Measurements from ENCODE around the gene ECM1. TPM values are rescaled to one million over a fixed set of nuclear protein-coding genes. Genes with fewer than 3 reads are reported as not detected.

The ECM1 gene
- 10 to 100 TPM; 22.8 to 54.0 TPM for total RNA-seq

DNA sequence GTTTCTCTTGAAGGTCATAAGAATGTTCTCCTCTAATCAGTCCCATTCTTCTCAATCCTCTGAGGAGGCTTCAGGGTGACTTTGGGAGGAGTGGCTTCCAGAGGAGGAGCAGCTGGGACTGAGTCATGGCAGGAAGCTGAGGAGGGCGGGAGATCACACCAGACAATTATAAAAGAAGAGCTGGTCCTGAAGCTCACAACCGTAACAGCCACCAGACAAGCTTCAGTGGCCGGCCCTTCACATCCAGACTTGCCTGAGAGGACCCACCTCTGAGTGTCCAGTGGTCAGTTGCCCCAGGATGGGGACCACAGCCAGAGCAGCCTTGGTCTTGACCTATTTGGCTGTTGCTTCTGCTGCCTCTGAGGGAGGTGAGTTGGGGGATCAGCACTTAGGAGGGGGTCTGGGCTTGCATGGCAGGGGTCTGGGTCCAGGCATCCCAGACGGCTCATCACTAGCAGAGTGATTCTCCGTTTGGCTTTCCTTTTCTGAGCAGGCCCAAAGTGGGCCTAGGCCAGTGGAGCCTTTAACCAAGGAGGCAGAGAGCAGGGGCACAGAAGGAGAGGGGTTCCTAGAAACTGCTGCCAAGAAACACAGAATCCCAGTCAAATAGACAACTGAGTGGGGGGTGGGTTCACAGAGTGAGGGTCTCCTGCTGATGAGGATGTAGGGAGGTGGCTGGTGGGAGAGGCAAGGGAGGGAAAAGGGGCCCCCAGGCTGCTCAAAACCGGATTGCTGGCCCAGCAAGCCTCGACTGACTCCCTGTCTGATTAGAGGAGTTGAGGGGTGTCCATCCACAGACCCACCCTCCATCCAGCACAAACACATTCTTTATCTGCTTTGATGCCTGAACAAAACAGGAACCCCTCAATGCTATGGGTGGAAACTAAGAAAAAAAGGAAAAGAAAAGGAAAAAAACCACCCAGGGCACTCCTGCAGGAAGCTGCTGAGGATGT, at the start of gene ECM1:
Gene ECM1, plus strand, starts transcription at position 198 of the 953 bp plus-strand sequence. Its CDS starts 101 bp downstream, at position 299.
- H3K27ac ChIP-seq: peak within 1 kb of the TSS in 1 of 2 donors; percentile 71
- no peaks in the 10 kb centered on the region for H3K27me3 ChIP-seq (replicated peaks; ENCODE audit: insufficient read depth)
- ATAC-seq (ENCODE audit: insufficient number of reproducible peaks, low FRiP score, low read depth) (no peak), DNase-seq (ENCODE audit: low spot score) (peak; percentile 12)
- TF ChIP-seq, protein P1, sequence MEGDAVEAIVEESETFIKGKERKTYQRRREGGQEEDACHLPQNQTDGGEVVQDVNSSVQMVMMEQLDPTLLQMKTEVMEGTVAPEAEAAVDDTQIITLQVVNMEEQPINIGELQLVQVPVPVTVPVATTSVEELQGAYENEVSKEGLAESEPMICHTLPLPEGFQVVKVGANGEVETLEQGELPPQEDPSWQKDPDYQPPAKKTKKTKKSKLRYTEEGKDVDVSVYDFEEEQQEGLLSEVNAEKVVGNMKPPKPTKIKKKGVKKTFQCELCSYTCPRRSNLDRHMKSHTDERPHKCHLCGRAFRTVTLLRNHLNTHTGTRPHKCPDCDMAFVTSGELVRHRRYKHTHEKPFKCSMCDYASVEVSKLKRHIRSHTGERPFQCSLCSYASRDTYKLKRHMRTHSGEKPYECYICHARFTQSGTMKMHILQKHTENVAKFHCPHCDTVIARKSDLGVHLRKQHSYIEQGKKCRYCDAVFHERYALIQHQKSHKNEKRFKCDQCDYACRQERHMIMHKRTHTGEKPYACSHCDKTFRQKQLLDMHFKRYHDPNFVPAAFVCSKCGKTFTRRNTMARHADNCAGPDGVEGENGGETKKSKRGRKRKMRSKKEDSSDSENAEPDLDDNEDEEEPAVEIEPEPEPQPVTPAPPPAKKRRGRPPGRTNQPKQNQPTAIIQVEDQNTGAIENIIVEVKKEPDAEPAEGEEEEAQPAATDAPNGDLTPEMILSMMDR (IDR thresholded peaks at IDR 0.05): no peak
- H3K9me3 ChIP-seq: no peaks in the 10 kb centered on the region
- peaks cover 19% of the 10 kb centered on the region for H3K36me3 ChIP-seq
- H3K4me3 ChIP-seq: peak within 1 kb of the TSS; percentile 60
- H3K4me1 ChIP-seq (ENCODE audit: control insufficient read depth in 1 of 2, low read depth in 2 of 2): peaks cover 0 to 3% of the 10 kb centered on the region in 2 donors

GRCh38 chr1:150464422-150464826, 43.5 kb upstream of the ECM1 start:
- H3K4me3 ChIP-seq: no peak overlapping the region
- TF ChIP-seq, protein P1 (IDR thresholded peaks at IDR 0.05): peak; percentile 83
- H3K9me3 ChIP-seq: no peaks in the 10 kb centered on the region
- H3K27me3 ChIP-seq (replicated peaks; ENCODE audit: insufficient read depth): no peaks in the 10 kb centered on the region
- H3K27ac ChIP-seq: no peak overlapping the region
- DNase-seq (ENCODE audit: low spot score) (peak; percentile 17), ATAC-seq (ENCODE audit: insufficient number of reproducible peaks, low FRiP score, low read depth) (no peak)
- H3K36me3 ChIP-seq: peaks cover 28% of the 10 kb centered on the region
- peaks cover 0 to 2% of the 10 kb centered on the region in 2 donors for H3K4me1 ChIP-seq (ENCODE audit: control insufficient read depth in 1 of 2, low read depth in 2 of 2)

- H3K9me3 ChIP-seq: no peaks in the 10 kb centered on the region
- H3K4me3 ChIP-seq: no peak overlapping the region
- DNase-seq (ENCODE audit: low spot score): no peak
- H3K36me3 ChIP-seq: peaks cover 30% of the 10 kb centered on the region
- no peak for ATAC-seq (ENCODE audit: insufficient number of reproducible peaks, low FRiP score, low read depth)
- H3K27me3 ChIP-seq (replicated peaks; ENCODE audit: insufficient read depth): no peaks in the 10 kb centered on the region
- peaks cover 0 to 4% of the 10 kb centered on the region in 2 donors for H3K4me1 ChIP-seq (ENCODE audit: control insufficient read depth in 1 of 2, low read depth in 2 of 2)
- TF ChIP-seq, protein P1 (IDR thresholded peaks at IDR 0.05): no peak
- no peak overlapping the region for H3K27ac ChIP-seq
Measured at GRCh38 chr1:150466964-150467363, 40.9 kb upstream of the ECM1 start.

GRCh38 chr1:150469291-150469690, 38.6 kb upstream of the ECM1 start:
- Histone ChIP-seq H3K4me3 (no peak overlapping the region), H3K27ac (peak overlapping the region in 1 of 2 donors; percentile 13), H3K4me1 (ENCODE audit: control insufficient read depth in 1 of 2, low read depth in 2 of 2) (peaks cover 0 to 4% of the 10 kb centered on the region in 2 donors), H3K27me3 (replicated peaks; ENCODE audit: insufficient read depth) (no peaks in the 10 kb centered on the region), H3K36me3 (peaks cover 42% of the 10 kb centered on the region), H3K9me3 (no peaks in the 10 kb centered on the region)
- TF ChIP-seq, protein P1 (IDR thresholded peaks at IDR 0.05): no peak
- ATAC-seq (ENCODE audit: insufficient number of reproducible peaks, low FRiP score, low read depth): no peak
- no peak for DNase-seq (ENCODE audit: low spot score)

DNA sequence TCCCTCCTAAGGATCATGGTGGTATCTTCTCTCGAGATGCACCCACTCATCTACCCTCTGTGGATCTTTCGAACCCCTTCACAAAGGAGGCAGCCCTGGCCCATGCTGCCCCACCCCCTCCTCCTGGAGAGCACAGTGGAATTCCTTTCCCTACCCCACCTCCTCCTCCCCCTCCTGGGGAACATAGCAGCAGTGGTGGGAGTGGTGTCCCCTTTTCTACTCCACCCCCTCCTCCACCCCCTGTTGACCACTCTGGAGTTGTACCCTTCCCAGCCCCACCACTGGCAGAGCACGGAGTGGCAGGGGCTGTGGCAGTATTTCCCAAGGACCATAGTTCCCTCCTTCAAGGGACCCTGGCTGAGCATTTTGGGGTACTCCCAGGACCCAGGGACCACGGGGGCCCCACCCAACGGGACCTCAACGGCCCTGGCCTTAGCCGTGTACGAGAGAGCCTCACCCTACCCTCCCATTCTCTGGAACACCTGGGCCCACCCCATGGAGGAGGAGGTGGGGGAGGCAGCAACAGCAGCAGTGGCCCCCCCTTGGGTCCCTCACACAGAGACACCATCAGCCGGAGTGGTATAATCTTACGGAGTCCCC, 35.2 kb upstream of the ECM1 start:
- H3K27me3 ChIP-seq (replicated peaks; ENCODE audit: insufficient read depth): no peaks in the 10 kb centered on the region
- no peaks in the 10 kb centered on the region for H3K9me3 ChIP-seq
- H3K4me1 ChIP-seq (ENCODE audit: control insufficient read depth in 1 of 2, low read depth in 2 of 2): peaks cover 0 to 4% of the 10 kb centered on the region in 2 donors
- no peak overlapping the region for H3K4me3 ChIP-seq
- TF ChIP-seq, protein P1 (IDR thresholded peaks at IDR 0.05): no peak
- peaks cover 31% of the 10 kb centered on the region for H3K36me3 ChIP-seq
- ATAC-seq (ENCODE audit: insufficient number of reproducible peaks, low FRiP score, low read depth) (no peak), DNase-seq (ENCODE audit: low spot score) (no peak)
- no peak overlapping the region for H3K27ac ChIP-seq

Measured in thoracic aorta (tissue), 2 donors.